NCI-H446 treated with DMSO at 0.1 percent for 48 hours (cell line): ENCODE results near the gene ENDOG.
"Not testable (repeated sequence)": the region's sequence is repeated elsewhere in the genome, so short reads cannot be mapped to it uniquely, and the experiment has no call there.

Source experiments
- DNase-seq: peaks from one replicate; lab custom pipeline; 2025; lab: John Stamatoyannopoulos, UW

ENDOG gene

GRCh38 chr9:128862401-128862851 is 44.1 kb downstream of the ENDOG start:
- no peak for DNase-seq

GRCh38 chr9:128863647-128864046 is 45.3 kb downstream of the ENDOG start:
- DNase-seq: no peak

GRCh38 chr9:128870128-128870940 is 52.0 kb downstream of the ENDOG start:
- DNase-seq: no peak

GRCh38 chr9:128870941-128871265 is 52.6 kb downstream of the ENDOG start:
- not testable (repeated sequence) for DNase-seq
